GM10266 (cell line): ENCODE results near the gene DEK.
"Not testable (repeated sequence)": the region's sequence is repeated elsewhere in the genome, so short reads cannot be mapped to it uniquely, and the experiment has no call there.

Source experiments
- DNase-seq: peaks from one replicate; pipeline ENCODE4 v3.0.0; 2012; ENCODE audit errors: extremely low spot score
- CTCF ChIP-seq: IDR thresholded peaks from 2 replicates; pipeline ENCODE4 v1.5.1; 2012; ENCODE audit warnings: mild to moderate bottlenecking, low read depth; ENCODE audit not compliant: control insufficient read depth, insufficient read depth; ENCODE audit errors: missing control alignments

The DEK gene

GRCh38 chr6:18237167-18237566, 27.2 kb downstream of the DEK start:
- no peak for TF ChIP-seq CTCF
- no peak for DNase-seq

- no peak for TF ChIP-seq CTCF
- DNase-seq, result no peak
These were observed 28.8 kb downstream of the DEK start for GRCh38 chr6:18235524-18235923.

GRCh38 chr6:18234564-18234963, 29.8 kb downstream of the DEK start:
- TF ChIP-seq CTCF, result no peak
- DNase-seq, result no peak

- not testable (repeated sequence) for DNase-seq
These were observed 30.6 kb downstream of the DEK start for GRCh38 chr6:18233770-18234169.

GRCh38 chr6:18231856-18232255, 32.5 kb downstream of the DEK start:
- DNase-seq, result not testable (repeated sequence)

GRCh38 chr6:18228590-18228989, 35.7 kb downstream of the DEK start:
- DNase-seq, result not testable (repeated sequence)

- DNase-seq, result not testable (repeated sequence)
These were observed 37.2 kb downstream of the DEK start for GRCh38 chr6:18227166-18227565.

GRCh38 chr6:18226451-18227105, 37.8 kb downstream of the DEK start:
- not testable (repeated sequence) for DNase-seq

GRCh38 chr6:18221288-18221615, 43.1 kb downstream of the DEK start:
- DNase-seq, result no peak
- no peak for TF ChIP-seq CTCF

GRCh38 chr6:18219591-18219990, 44.7 kb downstream of the DEK start:
- TF ChIP-seq CTCF, result no peak

More at GRCh38 chr6:18219591-18219990, 44.7 kb downstream of the DEK start:
- DNase-seq, result no peak
